NCI-H187 treated with DMSO at 0.1 percent for 48 hours (cell line): ENCODE measurements around the gene RNF13.
"Not testable (repeated sequence)": the region's sequence is repeated elsewhere in the genome, so short reads cannot be mapped to it uniquely, and the experiment has no call there.

ENCODE experiments used
- DNase-seq: peaks from one replicate; lab custom pipeline; 2025; lab: John Stamatoyannopoulos, UW

RNF13 gene

GRCh38 chr3:149801195-149801594, 11.8 kb upstream of the RNF13 start:
- DNase-seq, result no peak

GRCh38 chr3:149801639-149802038, 11.4 kb upstream of the RNF13 start:
- DNase-seq, result no peak

- DNase-seq, result no peak
These were observed 6.7 kb upstream of the RNF13 start for GRCh38 chr3:149806171-149806778.

- no peak for DNase-seq
These were observed 4.7 kb upstream of the RNF13 start for GRCh38 chr3:149808209-149808829.

GRCh38 chr3:149809699-149810098, 3.3 kb upstream of the RNF13 start:
- DNase-seq, result no peak

GRCh38 chr3:149810846-149811245, 2.2 kb upstream of the RNF13 start:
- DNase-seq, result no peak

- DNase-seq, result no peak
These were observed 830 bp upstream of the RNF13 start for GRCh38 chr3:149812165-149812605.

GRCh38 chr3:149813367-149814281, 609 bp downstream of the RNF13 start:
- DNase-seq, result no peak

GRCh38 chr3:149815321-149815720, 2.3 kb downstream of the RNF13 start:
- DNase-seq, result no peak

- no peak for DNase-seq
These were observed 2.7 kb downstream of the RNF13 start for GRCh38 chr3:149815728-149816127.

- DNase-seq, result no peak
These were observed 3.3 kb downstream of the RNF13 start for GRCh38 chr3:149816311-149816710.

GRCh38 chr3:149816986-149817385, 4.0 kb downstream of the RNF13 start:
- DNase-seq, result no peak

- DNase-seq, result no peak
These were observed 6.4 kb downstream of the RNF13 start for GRCh38 chr3:149819432-149819831.

GRCh38 chr3:149820183-149820582, 7.2 kb downstream of the RNF13 start:
- DNase-seq, result no peak

GRCh38 chr3:149826636-149827035, 13.6 kb downstream of the RNF13 start:
- DNase-seq, result no peak

GRCh38 chr3:149828390-149828789, 15.4 kb downstream of the RNF13 start:
- DNase-seq, result no peak

GRCh38 chr3:149829631-149830030, 16.6 kb downstream of the RNF13 start:
- DNase-seq, result not testable (repeated sequence)

GRCh38 chr3:149830902-149831301, 17.9 kb downstream of the RNF13 start:
- no peak for DNase-seq

GRCh38 chr3:149831321-149831720, 18.3 kb downstream of the RNF13 start:
- no peak for DNase-seq

- no peak for DNase-seq
These were observed 19.1 kb downstream of the RNF13 start for GRCh38 chr3:149832086-149832485.

GRCh38 chr3:149833241-149833640, 20.2 kb downstream of the RNF13 start:
- DNase-seq, result no peak

- DNase-seq, result not testable (repeated sequence)
These were observed 25.5 kb downstream of the RNF13 start for GRCh38 chr3:149838491-149838890.

GRCh38 chr3:149839469-149839868, 26.5 kb downstream of the RNF13 start:
- not testable (repeated sequence) for DNase-seq
